Testis (tissue), 3 donors: ENCODE results near the gene NSUN2. TPM values are rescaled to one million over a fixed set of nuclear protein-coding genes. Genes with fewer than 3 reads are reported as not detected.
"Not testable (repeated sequence)": the region's sequence is repeated elsewhere in the genome, so short reads cannot be mapped to it uniquely, and the experiment has no call there.

Experiments
- DNase-seq: peaks from one replicate; pipeline ENCODE4 v3.0.0-alpha.2; 2019
- H3K27ac ChIP-seq, 2 donors: fragments of 200-600 bp; sonication (generic); one replicate each; pipeline ENCODE4 v1.5.1; 2019
- H3K27me3 ChIP-seq: fragments of 200-600 bp; sonication (generic); one replicate; pipeline ENCODE4 v1.5.1; 2019
- H3K36me3 ChIP-seq: fragments of 200-600 bp; sonication (generic); one replicate; pipeline ENCODE4 v1.5.1; 2017; ENCODE audit warnings: low read depth; ENCODE audit errors: missing control alignments
- H3K4me1 ChIP-seq: fragments of 200-600 bp; sonication (generic); one replicate; pipeline ENCODE4 v1.5.1; 2019
- H3K4me3 ChIP-seq, 2 donors: fragments of 200-600 bp; sonication (generic); one replicate each; pipeline ENCODE4 v1.5.1; 2017 to 2019
- H3K9me3 ChIP-seq: fragments of 200-600 bp; sonication (generic); one replicate; pipeline ENCODE4 v1.5.1; 2017
- POLR2A ChIP-seq: fragments of 450-650 bp; IDR thresholded peaks from one replicate; pipeline ENCODE4 v1.6.1; 2017; ENCODE audit warnings: antibody characterized with exemption, mild to moderate bottlenecking, moderate library complexity
- WGBS, 2 donors: methylation state at CpG; one replicate each; pipeline ENCODE4 v1.1.5; 2018; 5-methylcytosine and 5-hydroxymethylcytosine counted together
- intact Hi-C: fragments of 100-400 bp; cut with DNase I; formaldehyde crosslinking; loops from one replicate; pipeline ENCODE4 v1.15.1; 2023; ENCODE audit warnings: low total_unique reads
- polyA plus RNA-seq: library from polyadenylated mRNA; stranded (reverse); fragments of 350-450 nt; fragmentation: Illumina TruSeq; extraction: RNeasy Lipid Tissue Mini Kit (QIAGEN cat#74804); gene quantifications from one replicate; pipeline ENCODE4 v1.2.3, GENCODE V29; 2014; ENCODE audit warnings: low read depth, low replicate concordance; ENCODE audit not compliant: insufficient read depth
- total RNA-seq, 2 donors: library from RNA; depleted of rRNA; stranded (reverse); fragments of >200 nt; gene quantifications; one replicate each; pipeline ENCODE4 v1.2.3, GENCODE V29; 2016
- TF ChIP-seq, protein P1 (sequence below), 3 experiments: fragments of 450-650 bp in 2 of 3; fragments of 200-600 bp in 1 of 3; sonication (generic) in 1 of 3; IDR thresholded peaks; one replicate each; pipeline ENCODE4 v1.5.1; 2016 to 2019; ENCODE audit warnings: antibody characterized with exemption in 3 of 3, mild to moderate bottlenecking in 2 of 3, moderate library complexity in 1 of 3

Gene NSUN2
- total and polyA plus RNA-seq, 3 donors from 2014 or later = 51.6 to 80.1 (median 66.7) TPM

DNA sequence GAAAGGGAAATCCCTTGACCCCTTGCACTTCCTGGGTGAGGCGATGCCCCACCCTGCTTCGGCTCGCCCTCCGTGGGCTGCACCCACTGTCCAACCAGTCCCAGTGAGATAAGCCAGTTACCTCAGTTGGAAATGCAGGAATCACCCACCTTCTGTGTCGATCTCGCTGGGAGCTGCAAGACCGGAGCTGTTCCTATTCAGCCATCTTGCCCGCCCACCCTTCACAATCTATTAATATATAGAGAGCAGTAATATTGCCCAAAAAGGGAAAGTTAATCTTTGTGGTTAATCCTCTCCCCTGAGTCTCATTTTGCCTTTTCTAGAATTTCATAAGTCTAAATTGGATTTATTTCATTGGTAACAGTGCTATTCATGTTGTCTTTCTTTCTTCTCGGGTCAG lies 16.8 kb upstream of the NSUN2 start:
- DNase-seq = no peak
- 88 to 91% methylated on average over 9 of the region's 9 CpGs for WGBS, 2 donors
- no peak overlapping the region for H3K27ac ChIP-seq

DNA sequence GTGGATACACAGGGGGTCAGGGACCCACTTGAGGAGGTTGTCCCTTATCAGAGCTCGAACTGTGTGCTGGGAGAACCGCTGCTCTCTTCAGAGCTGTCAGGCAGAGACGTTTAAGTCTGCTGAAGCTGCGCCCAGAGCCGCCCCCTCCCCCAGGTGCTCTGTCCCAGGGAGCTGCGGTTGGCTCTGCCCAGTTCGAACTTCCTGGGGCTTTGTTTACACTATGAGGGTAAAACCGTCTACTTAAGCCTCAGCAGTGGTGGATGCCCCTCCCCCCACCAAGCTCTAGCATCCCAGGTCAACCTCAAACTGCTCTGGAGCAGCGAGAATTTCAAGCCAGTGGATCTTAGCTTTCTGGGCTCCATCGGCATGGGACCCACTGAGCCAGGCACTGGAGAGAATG lies 16.3 kb upstream of the NSUN2 start:
- no peak for DNase-seq
- Histone ChIP-seq H3K27me3 (no peaks in the 10 kb centered on the region), H3K4me1 (no peaks in the 10 kb centered on the region), H3K27ac (no peak overlapping the region), H3K9me3 (no peaks in the 10 kb centered on the region), H3K4me3 (no peak overlapping the region), H3K36me3 (no peaks in the 10 kb centered on the region)
- WGBS, 2 donors = 74 to 88% methylated on average over 3 to 10 of the region's 10 CpGs
- no peak for TF ChIP-seq POLR2A
- TF ChIP-seq, protein P1, sequence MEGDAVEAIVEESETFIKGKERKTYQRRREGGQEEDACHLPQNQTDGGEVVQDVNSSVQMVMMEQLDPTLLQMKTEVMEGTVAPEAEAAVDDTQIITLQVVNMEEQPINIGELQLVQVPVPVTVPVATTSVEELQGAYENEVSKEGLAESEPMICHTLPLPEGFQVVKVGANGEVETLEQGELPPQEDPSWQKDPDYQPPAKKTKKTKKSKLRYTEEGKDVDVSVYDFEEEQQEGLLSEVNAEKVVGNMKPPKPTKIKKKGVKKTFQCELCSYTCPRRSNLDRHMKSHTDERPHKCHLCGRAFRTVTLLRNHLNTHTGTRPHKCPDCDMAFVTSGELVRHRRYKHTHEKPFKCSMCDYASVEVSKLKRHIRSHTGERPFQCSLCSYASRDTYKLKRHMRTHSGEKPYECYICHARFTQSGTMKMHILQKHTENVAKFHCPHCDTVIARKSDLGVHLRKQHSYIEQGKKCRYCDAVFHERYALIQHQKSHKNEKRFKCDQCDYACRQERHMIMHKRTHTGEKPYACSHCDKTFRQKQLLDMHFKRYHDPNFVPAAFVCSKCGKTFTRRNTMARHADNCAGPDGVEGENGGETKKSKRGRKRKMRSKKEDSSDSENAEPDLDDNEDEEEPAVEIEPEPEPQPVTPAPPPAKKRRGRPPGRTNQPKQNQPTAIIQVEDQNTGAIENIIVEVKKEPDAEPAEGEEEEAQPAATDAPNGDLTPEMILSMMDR (IDR thresholded peaks at IDR 0.05) = no peak
- intact Hi-C loops = no loop called here

More for the DNA sequence above, 16.8 kb upstream of the NSUN2 start:
- Histone ChIP-seq H3K9me3 (no peaks in the 10 kb centered on the region), H3K4me3 (no peak overlapping the region), H3K4me1 (no peaks in the 10 kb centered on the region), H3K27me3 (no peaks in the 10 kb centered on the region), H3K36me3 (no peaks in the 10 kb centered on the region)
- no peak for TF ChIP-seq POLR2A
- TF ChIP-seq, protein P1 (IDR thresholded peaks at IDR 0.05) = no peak
- intact Hi-C loops = no loop called here

DNA sequence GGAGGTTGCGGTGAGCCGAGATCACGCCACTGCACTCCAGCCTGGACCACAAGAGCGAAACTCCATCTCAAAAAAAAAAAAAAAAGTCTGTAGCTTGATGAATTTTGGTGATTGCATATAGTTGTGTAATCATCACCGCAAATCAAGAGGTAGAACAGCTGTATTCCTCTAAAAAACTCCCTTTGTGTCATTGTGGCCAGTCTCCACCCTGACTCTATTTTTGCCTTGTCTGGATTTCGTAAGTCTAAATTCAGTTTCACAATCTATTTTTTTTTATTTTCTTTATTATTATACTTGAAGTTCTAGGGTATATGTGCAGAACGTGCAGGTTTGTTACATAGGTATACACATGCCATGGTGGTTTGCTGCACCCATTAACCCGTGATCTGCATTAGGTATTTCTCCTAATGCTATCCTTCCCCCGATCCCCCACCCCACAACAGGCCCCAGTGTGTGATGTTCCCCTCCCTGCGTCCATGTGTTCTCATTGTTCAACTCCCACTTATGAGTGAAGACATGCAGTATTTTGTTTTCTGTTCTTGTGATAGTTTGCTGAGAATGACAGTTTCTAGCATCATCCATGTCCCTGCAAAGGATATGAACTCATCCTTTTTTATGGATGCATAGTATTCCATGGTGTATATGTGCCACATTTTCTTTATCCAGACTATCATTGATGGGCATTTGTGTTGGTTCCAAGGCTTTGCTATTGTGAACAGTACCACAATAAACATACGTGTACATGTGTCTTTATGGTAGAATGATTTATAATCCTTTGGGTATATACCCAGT lies 12.9 kb upstream of the NSUN2 start:
- DNase-seq, H3K27me3 ChIP-seq, intact Hi-C loops, H3K27ac ChIP-seq, H3K4me3 ChIP-seq, H3K4me1 ChIP-seq, H3K9me3 ChIP-seq, H3K36me3 ChIP-seq: not testable (repeated sequence)
- WGBS, 2 donors = 97% methylated on average over 11 of the region's 11 CpGs

DNA sequence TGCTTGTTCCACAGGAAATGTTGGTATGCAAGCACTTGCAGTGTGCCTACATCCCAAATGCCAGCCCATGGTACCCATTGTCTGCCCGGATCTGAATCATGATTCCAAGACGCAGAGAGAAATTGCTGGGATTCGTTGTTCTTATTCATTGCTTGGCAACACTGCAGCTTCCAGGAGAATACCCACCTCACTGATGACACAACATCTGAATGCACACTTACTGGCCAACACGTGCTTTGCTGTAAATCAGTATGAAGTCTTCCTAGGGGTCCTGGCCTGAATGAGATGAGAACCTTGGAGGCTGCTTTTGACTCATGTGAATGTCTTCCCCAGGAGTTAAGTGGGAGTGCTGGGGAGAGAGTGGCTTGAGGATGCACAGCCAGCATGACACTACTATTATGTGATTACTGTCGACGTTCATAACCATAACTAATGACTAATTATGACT lies 12.0 kb upstream of the NSUN2 start:
- H3K4me3 ChIP-seq = no peak overlapping the region
- 88 to 89% methylated on average over 6 of the region's 6 CpGs for whole genome bisulfite sequencing, 2 donors
- H3K27ac ChIP-seq = no peak overlapping the region
- DNase-seq = no peak
- no peak for TF ChIP-seq POLR2A
- TF ChIP-seq, protein P1 (IDR thresholded peaks at IDR 0.05) = no peak
- intact Hi-C loops = no loop called here
- no peaks in the 10 kb centered on the region for H3K4me1 ChIP-seq
- no peaks in the 10 kb centered on the region for H3K36me3 ChIP-seq
- H3K27me3 ChIP-seq = no peaks in the 10 kb centered on the region
- no peaks in the 10 kb centered on the region for H3K9me3 ChIP-seq

DNA sequence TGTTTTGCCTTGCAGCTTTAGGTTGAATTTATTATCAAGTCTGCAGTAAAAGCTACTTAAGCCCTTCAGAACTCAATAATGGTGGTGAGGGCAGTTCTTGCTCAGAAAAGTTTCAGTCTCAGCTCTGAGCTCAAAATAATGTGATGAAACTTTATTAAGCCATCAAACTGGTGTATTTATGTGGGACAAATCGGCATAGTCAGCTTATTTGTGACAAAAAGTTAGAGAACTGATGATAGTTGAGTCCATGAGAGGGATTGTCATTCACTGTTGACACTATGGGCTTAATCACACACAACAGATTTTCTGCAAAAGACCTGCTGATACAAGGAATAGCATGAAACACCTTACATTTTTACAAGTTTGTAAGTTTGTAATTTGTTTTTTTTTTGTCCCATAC lies 9.8 kb upstream of the NSUN2 start:
- H3K36me3 ChIP-seq = no peaks in the 10 kb centered on the region
- intact Hi-C loops = no loop called here
- TF ChIP-seq POLR2A = no peak
- TF ChIP-seq, protein P1 (IDR thresholded peaks at IDR 0.05) = no peak

More for the DNA sequence above, 9.8 kb upstream of the NSUN2 start:
- Histone ChIP-seq H3K4me3 (no peak overlapping the region), H3K27me3 (no peaks in the 10 kb centered on the region), H3K4me1 (no peaks in the 10 kb centered on the region), H3K9me3 (no peaks in the 10 kb centered on the region), H3K27ac (no peak overlapping the region)
- WGBS, 2 donors = 89 to 93% methylated on average over 1 of the region's 1 CpG
- DNase-seq = no peak
